Pancreas (tissue), 10 donors: Measurements from ENCODE around the gene GLYATL3. TPM values are rescaled to one million over a fixed set of nuclear protein-coding genes. Genes with fewer than 3 reads are reported as not detected.

Experiments
- ATAC-seq, 4 donors: fragments of 200-7000 bp; cut with Tn5 transposase; one replicate each; pipeline versions ENCODE4 v1.8.0 to v1.9.1; 2020; ENCODE audit warnings: mild to moderate bottlenecking in 4 of 4, moderate library complexity in 4 of 4
- DNase-seq, 6 donors: peaks; one replicate each; pipeline ENCODE4 v3.0.0-alpha.2; 2020
- FAIRE-seq: peaks from 2 replicates; lab custom pipeline; 2012; peaks lifted over from hg19 to GRCh38; lab: Jason Lieb, UNC
- H3K27ac ChIP-seq, 4 donors: fragments of 200-600 bp; sonication (generic); 1 replicate in 3 of 4; 2 replicates in 1 of 4; pipeline versions ENCODE4 v1.5.0 to v1.8.0; 2020
- H3K27me3 ChIP-seq, 4 donors: fragments of 200-600 bp; one replicate each; pipeline ENCODE4 v1.8.0; 2021
- H3K36me3 ChIP-seq, 3 donors: fragments of 200-600 bp; sonication (generic) in 1 of 3; one replicate each; pipeline versions ENCODE4 v1.5.0 to v1.8.0; 2020 to 2021
- H3K4me1 ChIP-seq, 3 donors: fragments of 200-600 bp; one replicate each; pipeline ENCODE4 v1.8.0; 2021
- H3K4me3 ChIP-seq, 4 donors: fragments of 200-600 bp; sonication (generic) in 2 of 4; one replicate each; pipeline versions ENCODE4 v1.5.0 to v1.8.0; 2020 to 2021
- H3K9me3 ChIP-seq, 4 donors: fragments of 200-600 bp; one replicate each; pipeline ENCODE4 v1.8.0; 2021
- CTCF ChIP-seq, 4 donors: fragments of 200-600 bp; sonication (generic) in 3 of 4; IDR thresholded peaks; one replicate each; pipeline versions ENCODE4 v1.5.0 to v1.8.0; 2021; ENCODE audit warnings: antibody characterized with exemption in 4 of 4
- WGBS, 2 donors: extraction: QIAGEN DNeasy Blood & Tissue Kit; methylation state at CpG; one replicate each; pipeline ENCODE4 v1.1.7; 2013; 5-methylcytosine and 5-hydroxymethylcytosine counted together
- intact Hi-C, 3 donors: fragments of 100-400 bp; cut with DNase I; formaldehyde crosslinking; loops; one replicate each; pipeline versions ENCODE4 v1.11.1 to v1.14.2; 2022
- polyA plus RNA-seq, 2 donors: library from polyadenylated mRNA; stranded (reverse); fragments of 200-250 nt; gene quantifications; one replicate each; pipeline ENCODE4 v1.2.3, GENCODE V29; 2013
- total RNA-seq, 6 donors: library from RNA; stranded (reverse); fragmentation: NEBNext Ultra II Directional in 4 of 6; extraction: Animal tissue kit (Norgen Biotek cat#: 25700) in 4 of 6; gene quantifications; one replicate each; pipeline versions ENCODE4 v1.2.1 to v1.2.4, GENCODE V29; 2021 to 2023
- donor health status: healthy with polysubstance abuse.
- donor health status: DM: no; HTN: no; CAD: no; lungs with moderate emphysema.
- donor health status: DM: no; HTN: no; CAD: no.
- donor health status: control.
- donor health status: control.
- donor health status: Bipolar disorder and iron deficiency.
- donor health status: DM: yes; HTN: yes; CAD: no.
- donor health status: DM: no; HTN: no; CAD: no.
- donor health status: DM: no; HTN: no; CAD: no.
- donor health status: DM: yes; HTN: yes; CAD: no.

GLYATL3 gene
- total and polyA plus RNA-seq, 8 donors: 0.09 TPM; not detected in 7

- TF ChIP-seq CTCF (IDR thresholded peaks at IDR 0.05): no peak
- FAIRE-seq (no peak), DNase-seq (no peak), ATAC-seq (peak; percentile 34 to 60 (median 36))
- H3K27ac ChIP-seq: no peak overlapping the region
- no peaks in the 10 kb centered on the region for H3K27me3 ChIP-seq
- H3K36me3 ChIP-seq: no peaks in the 10 kb centered on the region
- H3K4me3 ChIP-seq: no peak overlapping the region
- 28 to 36% methylated on average over 1 of the region's 1 CpG for WGBS, 2 donors
- no peaks in the 10 kb centered on the region for H3K9me3 ChIP-seq
- intact Hi-C loops: no loop called here
- peaks cover 0 to 8% (median 6%) of the 10 kb centered on the region in 3 donors for H3K4me1 ChIP-seq
These were observed 41.5 kb downstream of the GLYATL3 start for GRCh38 chr6:49541210-49541724.

- peak; percentile 80 to 89 (median 82) for ATAC-seq
- 25 to 35% methylated on average over 3 of the region's 3 CpGs for WGBS, 2 donors
- Histone ChIP-seq H3K9me3 (no peaks in the 10 kb centered on the region), H3K4me1 (peaks cover 0 to 8% (median 6%) of the 10 kb centered on the region in 3 donors), H3K4me3 (no peak overlapping the region), H3K27ac (no peak overlapping the region), H3K36me3 (no peaks in the 10 kb centered on the region), H3K27me3 (no peaks in the 10 kb centered on the region)
- intact Hi-C loops: no loop called here
- peak in 1 of 6 donors; percentile 28 for DNase-seq
- no peak for FAIRE-seq
- no peak for TF ChIP-seq CTCF (IDR thresholded peaks at IDR 0.05)
These were observed 42.2 kb downstream of the GLYATL3 start for GRCh38 chr6:49541936-49542335.

DNA sequence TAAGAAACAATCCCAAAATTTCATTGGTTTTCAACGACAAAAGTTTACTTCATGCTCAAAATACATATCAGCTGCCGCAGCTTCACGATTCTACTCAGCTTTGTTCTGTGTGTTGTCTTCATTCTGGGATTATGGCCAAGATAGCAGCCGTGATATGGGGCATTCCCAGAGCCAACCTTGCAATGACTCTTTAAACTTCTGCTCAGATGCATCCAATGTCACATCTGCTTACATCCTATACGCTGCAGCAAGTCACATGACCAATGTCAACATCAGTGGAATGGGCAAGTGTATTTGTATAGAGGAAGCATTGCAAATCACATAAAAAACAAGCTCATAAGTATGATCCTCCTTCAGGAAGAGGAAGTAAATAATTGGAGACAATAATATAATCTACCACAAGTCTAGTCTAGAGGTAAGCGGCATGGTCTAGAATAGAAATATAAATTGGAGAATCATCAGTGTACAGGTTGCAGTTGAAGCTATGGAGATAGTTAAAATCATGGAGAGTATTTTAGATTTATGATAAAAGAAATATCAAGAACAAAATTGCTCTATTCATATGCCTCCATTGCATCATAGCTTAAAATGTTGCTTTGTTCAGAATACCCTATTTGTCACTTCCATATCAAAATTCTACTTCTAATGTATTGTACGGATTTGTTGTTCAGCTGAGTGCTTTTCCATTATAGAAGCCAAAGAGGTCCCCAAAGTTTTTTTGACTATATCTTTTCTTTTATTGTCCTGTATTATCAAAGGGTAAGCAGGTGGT lies 43.5 kb downstream of the GLYATL3 start:
- Histone ChIP-seq H3K4me1 (peaks cover 0 to 8% (median 6%) of the 10 kb centered on the region in 3 donors), H3K9me3 (no peaks in the 10 kb centered on the region), H3K27me3 (no peaks in the 10 kb centered on the region), H3K27ac (no peak overlapping the region), H3K4me3 (no peak overlapping the region), H3K36me3 (no peaks in the 10 kb centered on the region)
- no peak for TF ChIP-seq CTCF (IDR thresholded peaks at IDR 0.05)
- WGBS, 2 donors: 54 to 61% methylated on average over 7 of the region's 7 CpGs
- intact Hi-C loops: no loop called here
- ATAC-seq: peak in 2 of 4 donors; percentile 16 to 42
- FAIRE-seq: no peak
- no peak for DNase-seq

GRCh38 chr6:49546331-49546730 lies 46.6 kb downstream of the GLYATL3 start:
- DNase-seq (no peak), ATAC-seq (no peak), FAIRE-seq (no peak)
- Histone ChIP-seq H3K27ac (no peak overlapping the region), H3K36me3 (no peaks in the 10 kb centered on the region), H3K27me3 (no peaks in the 10 kb centered on the region), H3K4me3 (no peak overlapping the region), H3K4me1 (peaks cover 0 to 9% (median 0%) of the 10 kb centered on the region in 3 donors), H3K9me3 (no peaks in the 10 kb centered on the region)
- WGBS, 2 donors: 82 to 84% methylated on average over 1 of the region's 1 CpG
- TF ChIP-seq CTCF (IDR thresholded peaks at IDR 0.05): no peak
- intact Hi-C loops: no loop called here
